Measurements from ENCODE around the gene VSTM5.
"Not testable (repeated sequence)": the region's sequence is repeated elsewhere in the genome, so short reads cannot be mapped to it uniquely, and the experiment has no call there.

The VSTM5 gene

DNA sequence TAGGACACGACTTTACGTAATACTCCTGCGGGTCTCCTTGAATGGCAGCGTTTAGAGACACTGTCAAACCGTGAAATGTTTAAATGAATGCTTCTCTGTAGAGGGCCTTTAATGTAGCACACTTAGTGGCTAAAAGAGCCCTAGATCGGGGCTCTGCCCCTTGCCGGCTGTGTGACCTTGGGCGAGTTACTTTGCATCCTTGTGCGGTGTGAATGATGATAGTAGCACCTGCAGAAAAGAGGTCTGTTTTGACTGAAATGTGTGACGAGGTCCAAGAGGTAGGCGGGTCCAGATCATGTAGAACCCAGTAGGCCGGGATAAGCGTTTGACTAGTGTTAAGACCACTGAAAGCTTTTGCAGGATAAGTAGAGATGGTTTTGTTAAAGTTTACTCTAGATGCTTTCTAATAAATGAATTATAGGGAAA lies 65.5 kb downstream of the VSTM5 start:
- no peak for DNase-seq

DNA sequence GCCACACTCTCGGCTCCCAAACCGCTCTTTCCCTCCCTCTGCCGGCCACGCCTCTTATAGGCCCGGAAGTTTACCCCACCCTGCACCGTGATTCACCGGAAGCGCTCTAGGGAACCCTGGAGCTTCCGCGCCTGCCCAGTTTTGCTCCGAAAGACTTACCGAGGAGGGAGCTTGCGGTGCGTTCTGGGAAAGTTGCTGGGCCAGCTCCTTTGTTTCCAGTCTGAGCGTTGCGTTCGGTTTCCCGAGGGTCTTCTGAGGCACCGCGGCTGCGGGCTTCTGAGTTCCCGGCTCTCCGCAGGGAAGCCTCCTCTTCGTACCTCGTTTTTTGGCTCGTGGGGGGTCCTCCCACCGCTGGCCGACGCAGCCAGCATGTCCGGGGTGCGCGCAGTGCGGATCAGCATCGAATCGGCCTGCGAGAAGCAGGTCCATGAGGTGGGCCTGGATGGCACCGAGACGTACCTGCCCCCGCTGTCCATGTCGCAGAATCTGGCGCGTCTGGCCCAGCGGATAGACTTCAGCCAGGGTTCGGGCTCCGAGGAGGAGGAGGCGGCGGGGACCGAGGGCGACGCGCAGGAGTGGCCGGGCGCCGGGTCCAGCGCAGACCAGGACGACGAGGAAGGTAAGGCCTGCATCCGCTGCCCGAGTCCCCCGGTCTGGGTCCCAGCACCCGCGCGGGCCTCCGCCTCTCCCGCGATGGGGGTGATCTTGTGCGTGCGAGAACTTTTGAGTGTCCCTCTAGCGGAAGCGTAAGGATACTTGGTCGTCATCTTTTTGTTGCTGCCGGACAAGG lies 66.1 kb downstream of the VSTM5 start, which contains the start of gene MED17:
Gene MED17, plus strand, starts transcription at position 138 of the 790 bp plus-strand sequence. Its CDS starts 232 bp downstream, at position 370.
- peak; percentile 91 for DNase-seq

DNA sequence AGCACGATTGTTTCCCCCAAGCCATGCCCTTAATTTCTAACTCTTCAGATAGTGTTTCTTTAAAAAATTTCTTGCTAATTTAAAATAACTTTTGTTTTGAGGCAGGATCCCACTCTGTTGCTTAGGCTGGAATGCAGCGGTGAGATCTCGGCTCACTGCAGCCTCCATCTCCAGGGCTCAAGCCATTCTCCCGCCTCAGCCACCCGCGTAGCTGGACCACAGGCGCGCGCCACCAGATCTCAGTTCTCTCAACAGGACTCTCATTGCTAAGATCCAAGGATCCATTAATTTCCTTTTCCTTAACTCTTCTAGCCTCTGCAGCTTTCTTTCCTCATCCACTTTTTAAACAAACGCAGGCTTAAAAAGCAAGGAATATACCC lies 66.7 kb downstream of the VSTM5 start:
- no peak for DNase-seq

DNA sequence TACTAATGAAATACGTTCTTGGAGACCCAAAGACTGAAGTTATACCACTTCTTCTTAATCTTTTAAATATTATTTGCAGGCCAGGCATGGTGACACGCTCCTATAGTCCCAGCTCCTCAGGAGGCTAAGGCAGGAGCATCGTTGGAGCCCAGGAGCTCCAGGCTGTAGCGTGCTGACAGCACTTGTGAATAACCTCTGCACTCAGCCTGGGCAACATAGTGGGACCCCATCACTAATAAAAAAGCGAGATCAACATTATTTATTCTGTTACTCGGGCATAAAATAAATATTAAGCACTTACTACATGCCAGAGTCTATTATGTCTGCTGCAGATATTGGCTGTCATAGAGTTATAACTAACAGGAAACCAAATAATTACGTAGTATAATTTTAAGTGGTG lies 67.1 kb downstream of the VSTM5 start:
- no peak for DNase-seq

DNA sequence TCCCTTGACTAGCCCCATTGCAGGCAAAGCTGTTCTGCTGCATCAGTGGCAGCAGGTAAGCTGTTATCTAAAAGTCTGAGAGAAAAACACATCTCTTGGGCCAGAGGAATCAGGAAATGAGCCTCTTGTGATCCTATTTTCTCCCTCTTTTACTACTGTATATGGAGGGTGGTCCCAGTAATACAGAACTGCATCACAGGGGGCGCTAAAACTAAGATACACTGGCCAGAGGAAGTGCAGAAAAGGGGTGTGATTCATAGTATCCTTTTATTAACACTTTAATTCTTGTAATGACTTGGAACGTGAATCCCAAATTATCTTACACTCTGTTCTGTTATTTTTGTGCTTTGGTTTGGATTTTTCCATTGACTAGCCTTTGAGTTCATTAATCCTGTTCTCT lies 75.1 kb downstream of the VSTM5 start:
- DNase-seq = no peak

DNA sequence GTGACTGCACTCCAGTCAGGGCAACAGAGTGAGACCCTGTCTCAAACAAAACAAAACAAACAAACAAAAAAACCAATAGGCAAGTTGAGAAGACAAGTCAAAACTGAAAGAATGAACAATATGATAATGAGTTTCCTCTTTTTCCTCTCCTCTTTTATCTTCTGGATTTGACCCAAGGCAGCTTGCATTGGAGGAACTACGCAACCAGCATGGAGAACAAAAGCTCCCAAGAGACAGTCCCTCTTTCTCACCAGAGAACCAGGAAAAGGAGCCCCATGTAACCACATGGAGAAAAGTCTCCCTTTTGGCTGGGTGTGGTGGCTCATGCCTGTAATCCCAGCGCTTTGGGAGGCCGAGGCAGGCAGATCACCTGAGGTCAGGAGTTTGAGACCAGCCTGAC lies 75.9 kb downstream of the VSTM5 start:
- not testable (repeated sequence) for DNase-seq

DNA sequence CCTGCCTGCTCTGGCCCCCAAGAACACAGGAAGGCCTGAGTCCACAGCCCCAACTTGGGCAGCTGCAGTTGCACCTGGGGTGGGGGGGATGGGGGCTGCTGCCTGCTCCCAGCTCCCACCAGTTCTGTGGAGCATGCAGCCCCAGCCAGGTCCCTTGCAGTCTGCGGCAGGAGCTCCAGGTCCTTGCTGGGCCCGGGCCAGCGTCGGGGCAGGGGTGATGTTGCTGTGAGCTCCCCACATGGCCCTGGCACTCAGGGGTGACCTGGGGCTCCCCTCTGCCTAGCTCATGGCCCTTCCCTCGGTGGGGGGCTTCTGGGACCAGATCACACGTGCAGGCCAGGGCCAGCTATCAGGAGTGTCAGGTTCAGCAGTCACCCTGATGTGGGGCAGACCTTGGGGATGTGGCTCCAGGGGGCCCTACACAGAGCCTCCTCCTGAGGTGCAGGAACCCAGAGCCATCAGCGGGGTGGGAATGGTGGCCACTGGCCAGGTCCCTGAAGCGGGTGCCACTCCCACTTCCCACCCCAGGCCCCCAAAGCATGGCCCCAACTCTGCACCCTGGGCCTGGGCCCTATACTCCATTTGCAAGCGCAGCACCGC lies 76.7 kb downstream of the VSTM5 start:
- no peak for DNase-seq

DNA sequence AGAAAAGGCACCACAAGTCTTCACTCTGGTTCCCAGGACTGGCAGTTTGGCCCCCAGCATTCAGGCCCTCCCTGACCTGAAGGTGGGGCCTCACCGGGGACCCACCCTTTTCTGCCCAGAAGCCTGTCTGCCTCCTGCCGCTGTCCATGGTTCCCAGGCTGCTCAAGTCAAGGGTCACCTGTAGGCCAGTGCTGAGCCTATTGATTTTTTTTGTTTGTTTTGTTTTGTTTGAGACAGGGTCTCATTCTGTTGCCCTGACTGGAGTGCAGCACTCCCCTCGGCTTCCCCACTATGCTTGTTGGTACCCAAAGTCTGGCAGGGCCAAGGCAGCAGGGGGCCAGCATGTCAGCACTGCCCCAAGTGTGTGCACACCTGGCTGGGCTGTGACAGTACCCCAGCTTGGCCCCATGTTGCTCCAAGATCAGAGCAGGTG lies 77.4 kb downstream of the VSTM5 start:
- no peak for DNase-seq

DNA sequence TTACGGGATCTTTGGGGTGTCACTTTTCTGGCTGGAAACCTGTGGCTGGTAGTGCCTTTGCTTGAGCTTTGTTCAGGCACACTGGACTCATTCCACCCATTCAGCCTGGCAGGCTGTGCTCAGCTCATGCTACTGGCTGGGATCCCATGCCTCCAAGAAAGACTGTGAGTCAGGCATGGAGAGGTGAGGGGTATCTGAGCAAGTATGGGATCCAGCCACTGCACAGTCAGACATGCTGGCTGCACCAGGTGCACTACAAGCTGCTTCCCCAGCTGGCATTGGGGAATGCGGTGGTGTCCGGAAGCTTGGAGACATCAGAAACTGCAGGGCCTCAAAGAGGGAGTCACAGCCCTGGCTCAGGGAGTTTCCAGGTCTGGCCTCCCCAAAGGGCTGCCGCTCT lies 78.3 kb downstream of the VSTM5 start:
- DNase-seq = no peak

DNA sequence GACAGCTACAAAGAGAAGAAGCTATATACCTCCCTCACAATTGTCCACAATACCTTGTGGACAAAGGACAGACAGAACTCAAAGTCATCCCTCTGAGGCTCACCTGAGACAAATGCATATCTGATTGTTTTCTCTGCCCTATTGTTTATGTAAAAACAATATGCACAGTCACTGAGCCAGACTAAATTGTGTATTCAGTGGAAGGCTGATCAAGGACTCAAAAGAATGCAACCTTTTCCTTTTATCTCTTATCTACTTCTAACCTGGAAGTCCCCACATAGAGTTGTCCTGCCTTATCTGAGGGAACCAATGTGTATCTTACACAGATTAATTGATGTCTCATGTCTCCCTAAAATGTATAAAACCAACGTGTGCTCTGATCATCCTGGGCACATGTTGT lies 80.3 kb downstream of the VSTM5 start:
- DNase-seq = no peak

Measured in stimulated activated naive CD4-positive, alpha-beta T cell treated with Interleukin-2 at 50 U/mL for 16 hours (primary cell).